ENCODE measurements around the gene SLC12A4. TPM values are rescaled to one million over a fixed set of nuclear protein-coding genes. Genes with fewer than 3 reads are reported as not detected.

Gene SLC12A4
- total and polyA plus RNA-seq, 2 of the 13 experiments (the other 11 are each of a cell fraction or from before 2014, with no cell fraction given) = 65.1 to 84.3 TPM

DNA sequence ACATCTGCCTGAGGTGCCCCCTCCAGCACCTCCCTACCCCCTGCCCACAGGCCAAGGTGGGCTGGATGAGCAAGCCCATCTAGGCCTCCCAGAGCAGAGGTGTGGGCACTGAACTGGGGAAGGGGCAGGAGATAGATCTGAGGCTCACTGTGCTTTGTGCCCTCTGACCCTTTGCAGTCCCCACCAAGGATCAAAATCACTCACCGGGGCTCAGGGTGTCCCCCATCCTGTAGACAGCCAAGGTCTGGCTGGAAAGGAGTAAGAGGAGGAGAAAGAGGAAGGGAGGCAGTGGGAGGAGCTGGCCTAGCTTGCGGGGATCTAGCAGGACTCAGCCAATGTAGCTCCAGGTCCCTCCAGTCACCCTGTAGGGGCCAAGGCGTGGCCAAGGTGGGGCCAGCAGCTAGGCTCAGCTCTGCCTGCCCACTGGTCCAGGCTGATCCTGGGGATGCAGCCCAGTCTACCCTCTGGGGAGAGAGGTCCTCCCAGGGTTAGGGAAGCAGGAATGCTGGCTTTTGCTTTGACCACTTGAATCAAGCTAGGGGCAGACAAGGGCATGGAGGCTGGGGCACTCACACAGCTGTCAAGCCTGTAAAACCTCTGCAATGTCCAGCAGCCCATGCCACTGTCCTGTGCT lies 1.8 kb downstream of the SLC12A4 start (continued):
- TF ChIP-seq, protein P1, sequence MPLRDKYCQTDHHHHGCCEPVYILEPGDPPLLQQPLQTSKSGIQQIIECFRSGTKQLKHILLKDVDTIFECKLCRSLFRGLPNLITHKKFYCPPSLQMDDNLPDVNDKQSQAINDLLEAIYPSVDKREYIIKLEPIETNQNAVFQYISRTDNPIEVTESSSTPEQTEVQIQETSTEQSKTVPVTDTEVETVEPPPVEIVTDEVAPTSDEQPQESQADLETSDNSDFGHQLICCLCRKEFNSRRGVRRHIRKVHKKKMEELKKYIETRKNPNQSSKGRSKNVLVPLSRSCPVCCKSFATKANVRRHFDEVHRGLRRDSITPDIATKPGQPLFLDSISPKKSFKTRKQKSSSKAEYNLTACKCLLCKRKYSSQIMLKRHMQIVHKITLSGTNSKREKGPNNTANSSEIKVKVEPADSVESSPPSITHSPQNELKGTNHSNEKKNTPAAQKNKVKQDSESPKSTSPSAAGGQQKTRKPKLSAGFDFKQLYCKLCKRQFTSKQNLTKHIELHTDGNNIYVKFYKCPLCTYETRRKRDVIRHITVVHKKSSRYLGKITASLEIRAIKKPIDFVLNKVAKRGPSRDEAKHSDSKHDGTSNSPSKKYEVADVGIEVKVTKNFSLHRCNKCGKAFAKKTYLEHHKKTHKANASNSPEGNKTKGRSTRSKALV (CRISPR knock-in tag; IDR thresholded peaks at IDR 0.05) = no peak
- 0 out of 2 replicates have a peak, but pooled peaks have one; percentile 48 for TF ChIP-seq DR1 (CRISPR knock-in tag; IDR thresholded peaks at IDR 0.05)
- TF ChIP-seq ZNF772 (CRISPR knock-in tag; IDR thresholded peaks at IDR 0.05) = 0 out of 2 replicates have a peak, but pooled peaks have one; percentile 7
- 0 out of 2 replicates have a peak, but pooled peaks have one; percentile 29 for TF ChIP-seq ZBTB7B (CRISPR knock-in tag; IDR thresholded peaks at IDR 0.05)
- TF ChIP-seq CC2D1A (CRISPR knock-in tag; IDR thresholded peaks at IDR 0.05) = 0 out of 2 replicates have a peak, but pooled peaks have one; percentile 6
- TF ChIP-seq NFKB2 (CRISPR knock-in tag; IDR thresholded peaks at IDR 0.05; ENCODE audit: borderline replicate concordance) = peak; percentile 44; the same call in 1 of the 2 replicates
- TF ChIP-seq, protein P2, sequence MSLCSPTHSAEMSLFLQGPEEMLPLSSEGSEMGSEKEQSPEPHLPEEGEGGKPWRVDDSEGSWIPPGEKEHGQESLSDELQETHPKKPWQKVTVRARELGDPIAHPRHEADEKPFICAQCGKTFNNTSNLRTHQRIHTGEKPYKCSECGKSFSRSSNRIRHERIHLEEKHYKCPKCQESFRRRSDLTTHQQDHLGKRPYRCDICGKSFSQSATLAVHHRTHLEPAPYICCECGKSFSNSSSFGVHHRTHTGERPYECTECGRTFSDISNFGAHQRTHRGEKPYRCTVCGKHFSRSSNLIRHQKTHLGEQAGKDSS (CRISPR knock-in tag; IDR thresholded peaks at IDR 0.05; ENCODE audit: borderline replicate concordance, low read depth) = peak; percentile 89
- TF ChIP-seq ZNF724P (CRISPR knock-in tag; IDR thresholded peaks at IDR 0.05; ENCODE audit: borderline replicate concordance) = no peak; the same call in 1 of the 2 replicates
- TF ChIP-seq, protein P3, sequence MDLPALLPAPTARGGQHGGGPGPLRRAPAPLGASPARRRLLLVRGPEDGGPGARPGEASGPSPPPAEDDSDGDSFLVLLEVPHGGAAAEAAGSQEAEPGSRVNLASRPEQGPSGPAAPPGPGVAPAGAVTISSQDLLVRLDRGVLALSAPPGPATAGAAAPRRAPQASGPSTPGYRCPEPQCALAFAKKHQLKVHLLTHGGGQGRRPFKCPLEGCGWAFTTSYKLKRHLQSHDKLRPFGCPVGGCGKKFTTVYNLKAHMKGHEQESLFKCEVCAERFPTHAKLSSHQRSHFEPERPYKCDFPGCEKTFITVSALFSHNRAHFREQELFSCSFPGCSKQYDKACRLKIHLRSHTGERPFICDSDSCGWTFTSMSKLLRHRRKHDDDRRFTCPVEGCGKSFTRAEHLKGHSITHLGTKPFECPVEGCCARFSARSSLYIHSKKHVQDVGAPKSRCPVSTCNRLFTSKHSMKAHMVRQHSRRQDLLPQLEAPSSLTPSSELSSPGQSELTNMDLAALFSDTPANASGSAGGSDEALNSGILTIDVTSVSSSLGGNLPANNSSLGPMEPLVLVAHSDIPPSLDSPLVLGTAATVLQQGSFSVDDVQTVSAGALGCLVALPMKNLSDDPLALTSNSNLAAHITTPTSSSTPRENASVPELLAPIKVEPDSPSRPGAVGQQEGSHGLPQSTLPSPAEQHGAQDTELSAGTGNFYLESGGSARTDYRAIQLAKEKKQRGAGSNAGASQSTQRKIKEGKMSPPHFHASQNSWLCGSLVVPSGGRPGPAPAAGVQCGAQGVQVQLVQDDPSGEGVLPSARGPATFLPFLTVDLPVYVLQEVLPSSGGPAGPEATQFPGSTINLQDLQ (CRISPR knock-in tag; IDR thresholded peaks at IDR 0.05) = 0 out of 2 replicates have a peak, but pooled peaks have one; percentile 53
- TF ChIP-seq ZNF253 (CRISPR knock-in tag; IDR thresholded peaks at IDR 0.05; ENCODE audit: borderline replicate concordance) = no peak
- TF ChIP-seq, protein P4, sequence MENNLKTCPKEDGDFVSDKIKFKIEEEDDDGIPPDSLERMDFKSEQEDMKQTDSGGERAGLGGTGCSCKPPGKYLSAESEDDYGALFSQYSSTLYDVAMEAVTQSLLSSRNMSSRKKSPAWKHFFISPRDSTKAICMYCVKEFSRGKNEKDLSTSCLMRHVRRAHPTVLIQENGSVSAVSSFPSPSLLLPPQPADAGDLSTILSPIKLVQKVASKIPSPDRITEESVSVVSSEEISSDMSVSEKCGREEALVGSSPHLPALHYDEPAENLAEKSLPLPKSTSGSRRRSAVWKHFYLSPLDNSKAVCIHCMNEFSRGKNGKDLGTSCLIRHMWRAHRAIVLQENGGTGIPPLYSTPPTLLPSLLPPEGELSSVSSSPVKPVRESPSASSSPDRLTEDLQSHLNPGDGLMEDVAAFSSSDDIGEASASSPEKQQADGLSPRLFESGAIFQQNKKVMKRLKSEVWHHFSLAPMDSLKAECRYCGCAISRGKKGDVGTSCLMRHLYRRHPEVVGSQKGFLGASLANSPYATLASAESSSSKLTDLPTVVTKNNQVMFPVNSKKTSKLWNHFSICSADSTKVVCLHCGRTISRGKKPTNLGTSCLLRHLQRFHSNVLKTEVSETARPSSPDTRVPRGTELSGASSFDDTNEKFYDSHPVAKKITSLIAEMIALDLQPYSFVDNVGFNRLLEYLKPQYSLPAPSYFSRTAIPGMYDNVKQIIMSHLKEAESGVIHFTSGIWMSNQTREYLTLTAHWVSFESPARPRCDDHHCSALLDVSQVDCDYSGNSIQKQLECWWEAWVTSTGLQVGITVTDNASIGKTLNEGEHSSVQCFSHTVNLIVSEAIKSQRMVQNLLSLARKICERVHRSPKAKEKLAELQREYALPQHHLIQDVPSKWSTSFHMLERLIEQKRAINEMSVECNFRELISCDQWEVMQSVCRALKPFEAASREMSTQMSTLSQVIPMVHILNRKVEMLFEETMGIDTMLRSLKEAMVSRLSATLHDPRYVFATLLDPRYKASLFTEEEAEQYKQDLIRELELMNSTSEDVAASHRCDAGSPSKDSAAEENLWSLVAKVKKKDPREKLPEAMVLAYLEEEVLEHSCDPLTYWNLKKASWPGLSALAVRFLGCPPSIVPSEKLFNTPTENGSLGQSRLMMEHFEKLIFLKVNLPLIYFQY (CRISPR knock-in tag; IDR thresholded peaks at IDR 0.05; ENCODE audit: borderline replicate concordance) = no peak; the same call in 1 of the 2 replicates
- peak; percentile 31; the same call in 1 of the 2 replicates for TF ChIP-seq SP5 (CRISPR knock-in tag; IDR thresholded peaks at IDR 0.05; ENCODE audit: borderline replicate concordance, low read depth)
- TF ChIP-seq POLR2AphosphoS5 (IDR thresholded peaks at IDR 0.05; ENCODE audit: low read depth, low read length) = peak; percentile 40
- TF ChIP-seq, protein P5, sequence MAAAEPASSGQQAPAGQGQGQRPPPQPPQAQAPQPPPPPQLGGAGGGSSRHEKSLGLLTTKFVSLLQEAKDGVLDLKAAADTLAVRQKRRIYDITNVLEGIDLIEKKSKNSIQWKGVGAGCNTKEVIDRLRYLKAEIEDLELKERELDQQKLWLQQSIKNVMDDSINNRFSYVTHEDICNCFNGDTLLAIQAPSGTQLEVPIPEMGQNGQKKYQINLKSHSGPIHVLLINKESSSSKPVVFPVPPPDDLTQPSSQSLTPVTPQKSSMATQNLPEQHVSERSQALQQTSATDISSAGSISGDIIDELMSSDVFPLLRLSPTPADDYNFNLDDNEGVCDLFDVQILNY (CRISPR knock-in tag; conservative IDR thresholded peaks at IDR 0.05) = 0 out of 2 replicates have a peak, but pooled peaks have one; percentile 35
- no peak for TF ChIP-seq ZNF24 (IDR thresholded peaks at IDR 0.05)
- no peak for TF ChIP-seq ZNF570 (CRISPR knock-in tag; IDR thresholded peaks at IDR 0.05; ENCODE audit: borderline replicate concordance)
- TF ChIP-seq ZNF143 (CRISPR knock-in tag; IDR thresholded peaks at IDR 0.05) = no peak; the same call in 1 of the 2 replicates
- TF ChIP-seq ARNTL (CRISPR knock-in tag; IDR thresholded peaks at IDR 0.05) = 0 out of 2 replicates have a peak, but pooled peaks have one; percentile 49
- no peak for TF ChIP-seq PCBP2 (optimal IDR thresholded peaks at IDR 0.05; ENCODE audit: low read depth, low read length, poor library complexity, severe bottlenecking)
